PC-3 (cell line): ENCODE data around the gene NUTF2.

Experiments used
- CTCF ChIP-seq: fragments of 300-600 bp; sonication (generic); conservative IDR thresholded peaks from 2 replicates; pipeline ENCODE4 v1.5.1; 2017; ENCODE audit warnings: antibody characterized with exemption, low read depth, mild to moderate bottlenecking, low read length
- EZH2 ChIP-seq: fragments of 300-600 bp; sonication (generic); IDR thresholded peaks from one replicate; pipeline ENCODE4 v1.6.1; 2017; ENCODE audit warnings: antibody characterized with exemption, mild to moderate bottlenecking, low read length; ENCODE audit not compliant: unreplicated experiment
- EZH2phosphoT487 ChIP-seq: fragments of 300-600 bp; sonication (generic); IDR thresholded peaks from 2 replicates; pipeline ENCODE4 v1.6.1; 2018; ENCODE audit warnings: mild to moderate bottlenecking, antibody characterized with exemption, low read length, borderline replicate concordance

- TF ChIP-seq CTCF (no peak), EZH2 (no peak), EZH2phosphoT487 (no peak)
Observed at GRCh38 chr16:67883146-67883871, 36.6 kb downstream of the NUTF2 start.
